Measurements from ENCODE around the gene AGTPBP1.

DNA sequence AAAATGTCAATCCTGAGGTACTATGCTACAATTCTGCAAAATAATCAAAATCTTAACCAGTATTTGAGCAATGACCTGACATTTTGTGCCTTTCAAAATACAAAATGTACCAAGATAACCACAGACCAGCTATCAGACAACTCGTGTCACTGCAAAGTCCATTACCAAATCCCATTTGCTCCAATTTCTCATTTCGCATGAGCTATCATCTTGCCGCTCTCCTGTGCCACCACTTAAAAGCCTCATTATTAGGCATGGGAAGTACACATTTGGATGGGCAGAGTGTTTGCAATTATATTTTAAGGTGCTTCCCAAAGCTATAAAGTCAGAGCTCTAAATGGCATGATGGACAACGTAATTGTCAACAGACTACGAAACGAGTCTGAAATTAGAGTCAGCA, 205.2 kb downstream of the AGTPBP1 start:
- TF ChIP-seq, protein P1, sequence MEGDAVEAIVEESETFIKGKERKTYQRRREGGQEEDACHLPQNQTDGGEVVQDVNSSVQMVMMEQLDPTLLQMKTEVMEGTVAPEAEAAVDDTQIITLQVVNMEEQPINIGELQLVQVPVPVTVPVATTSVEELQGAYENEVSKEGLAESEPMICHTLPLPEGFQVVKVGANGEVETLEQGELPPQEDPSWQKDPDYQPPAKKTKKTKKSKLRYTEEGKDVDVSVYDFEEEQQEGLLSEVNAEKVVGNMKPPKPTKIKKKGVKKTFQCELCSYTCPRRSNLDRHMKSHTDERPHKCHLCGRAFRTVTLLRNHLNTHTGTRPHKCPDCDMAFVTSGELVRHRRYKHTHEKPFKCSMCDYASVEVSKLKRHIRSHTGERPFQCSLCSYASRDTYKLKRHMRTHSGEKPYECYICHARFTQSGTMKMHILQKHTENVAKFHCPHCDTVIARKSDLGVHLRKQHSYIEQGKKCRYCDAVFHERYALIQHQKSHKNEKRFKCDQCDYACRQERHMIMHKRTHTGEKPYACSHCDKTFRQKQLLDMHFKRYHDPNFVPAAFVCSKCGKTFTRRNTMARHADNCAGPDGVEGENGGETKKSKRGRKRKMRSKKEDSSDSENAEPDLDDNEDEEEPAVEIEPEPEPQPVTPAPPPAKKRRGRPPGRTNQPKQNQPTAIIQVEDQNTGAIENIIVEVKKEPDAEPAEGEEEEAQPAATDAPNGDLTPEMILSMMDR (IDR thresholded peaks at IDR 0.05): no peak
- TF ChIP-seq NFIC (IDR thresholded peaks at IDR 0.05; ENCODE audit: borderline replicate concordance): no peak
- TF ChIP-seq EP300 (IDR thresholded peaks at IDR 0.05; ENCODE audit: borderline replicate concordance in 1 of 2, low read depth in 1 of 2, low read length in 1 of 2): no peak
- no peak for TF ChIP-seq RAD21 (IDR thresholded peaks at IDR 0.05; ENCODE audit: low read length)
- TF ChIP-seq EZH2phosphoT487 (IDR thresholded peaks at IDR 0.05; ENCODE audit: borderline replicate concordance, low read depth): no peak
- no peak for TF ChIP-seq SIN3A (IDR thresholded peaks at IDR 0.05; ENCODE audit: borderline replicate concordance, low read depth, low read length)
- TF ChIP-seq POLR2AphosphoS5 (IDR thresholded peaks at IDR 0.05; ENCODE audit: low read depth, low read length): no peak
- TF ChIP-seq, protein P2, sequence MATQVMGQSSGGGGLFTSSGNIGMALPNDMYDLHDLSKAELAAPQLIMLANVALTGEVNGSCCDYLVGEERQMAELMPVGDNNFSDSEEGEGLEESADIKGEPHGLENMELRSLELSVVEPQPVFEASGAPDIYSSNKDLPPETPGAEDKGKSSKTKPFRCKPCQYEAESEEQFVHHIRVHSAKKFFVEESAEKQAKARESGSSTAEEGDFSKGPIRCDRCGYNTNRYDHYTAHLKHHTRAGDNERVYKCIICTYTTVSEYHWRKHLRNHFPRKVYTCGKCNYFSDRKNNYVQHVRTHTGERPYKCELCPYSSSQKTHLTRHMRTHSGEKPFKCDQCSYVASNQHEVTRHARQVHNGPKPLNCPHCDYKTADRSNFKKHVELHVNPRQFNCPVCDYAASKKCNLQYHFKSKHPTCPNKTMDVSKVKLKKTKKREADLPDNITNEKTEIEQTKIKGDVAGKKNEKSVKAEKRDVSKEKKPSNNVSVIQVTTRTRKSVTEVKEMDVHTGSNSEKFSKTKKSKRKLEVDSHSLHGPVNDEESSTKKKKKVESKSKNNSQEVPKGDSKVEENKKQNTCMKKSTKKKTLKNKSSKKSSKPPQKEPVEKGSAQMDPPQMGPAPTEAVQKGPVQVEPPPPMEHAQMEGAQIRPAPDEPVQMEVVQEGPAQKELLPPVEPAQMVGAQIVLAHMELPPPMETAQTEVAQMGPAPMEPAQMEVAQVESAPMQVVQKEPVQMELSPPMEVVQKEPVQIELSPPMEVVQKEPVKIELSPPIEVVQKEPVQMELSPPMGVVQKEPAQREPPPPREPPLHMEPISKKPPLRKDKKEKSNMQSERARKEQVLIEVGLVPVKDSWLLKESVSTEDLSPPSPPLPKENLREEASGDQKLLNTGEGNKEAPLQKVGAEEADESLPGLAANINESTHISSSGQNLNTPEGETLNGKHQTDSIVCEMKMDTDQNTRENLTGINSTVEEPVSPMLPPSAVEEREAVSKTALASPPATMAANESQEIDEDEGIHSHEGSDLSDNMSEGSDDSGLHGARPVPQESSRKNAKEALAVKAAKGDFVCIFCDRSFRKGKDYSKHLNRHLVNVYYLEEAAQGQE (IDR thresholded peaks at IDR 0.05; ENCODE audit: low read depth, low read length): no peak
- TF ChIP-seq, protein P3, sequence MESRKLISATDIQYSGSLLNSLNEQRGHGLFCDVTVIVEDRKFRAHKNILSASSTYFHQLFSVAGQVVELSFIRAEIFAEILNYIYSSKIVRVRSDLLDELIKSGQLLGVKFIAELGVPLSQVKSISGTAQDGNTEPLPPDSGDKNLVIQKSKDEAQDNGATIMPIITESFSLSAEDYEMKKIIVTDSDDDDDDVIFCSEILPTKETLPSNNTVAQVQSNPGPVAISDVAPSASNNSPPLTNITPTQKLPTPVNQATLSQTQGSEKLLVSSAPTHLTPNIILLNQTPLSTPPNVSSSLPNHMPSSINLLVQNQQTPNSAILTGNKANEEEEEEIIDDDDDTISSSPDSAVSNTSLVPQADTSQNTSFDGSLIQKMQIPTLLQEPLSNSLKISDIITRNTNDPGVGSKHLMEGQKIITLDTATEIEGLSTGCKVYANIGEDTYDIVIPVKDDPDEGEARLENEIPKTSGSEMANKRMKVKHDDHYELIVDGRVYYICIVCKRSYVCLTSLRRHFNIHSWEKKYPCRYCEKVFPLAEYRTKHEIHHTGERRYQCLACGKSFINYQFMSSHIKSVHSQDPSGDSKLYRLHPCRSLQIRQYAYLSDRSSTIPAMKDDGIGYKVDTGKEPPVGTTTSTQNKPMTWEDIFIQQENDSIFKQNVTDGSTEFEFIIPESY (IDR thresholded peaks at IDR 0.05; ENCODE audit: borderline replicate concordance, low read depth): no peak

All from SK-N-SH (cell line).